Colonic mucosa (tissue), 4 donors: ENCODE measurements around the gene ALB. TPM values are rescaled to one million over a fixed set of nuclear protein-coding genes. Genes with fewer than 3 reads are reported as not detected.

ENCODE experiments used
- DNase-seq: peaks from one replicate; pipeline ENCODE4 v3.0.0-alpha.2; 2020
- H3K27ac ChIP-seq: fragments of 200-600 bp; one replicate; pipeline ENCODE4 v1.8.0; 2021
- H3K27me3 ChIP-seq: fragments of 200-600 bp; one replicate; pipeline ENCODE4 v1.8.0; 2021
- H3K36me3 ChIP-seq: fragments of 200-600 bp; one replicate; pipeline ENCODE4 v1.8.0; 2021
- H3K4me1 ChIP-seq: fragments of 200-600 bp; one replicate; pipeline ENCODE4 v1.8.0; 2021; ENCODE audit warnings: mild to moderate bottlenecking
- H3K4me3 ChIP-seq: fragments of 200-600 bp; one replicate; pipeline ENCODE4 v1.8.0; 2021
- H3K9ac ChIP-seq, 2 donors: one replicate each; pipeline ENCODE4 v1.7.0; 2013; ENCODE audit warnings: control low read depth in 2 of 2, low read depth in 2 of 2, low read length in 2 of 2
- H3K9me3 ChIP-seq: fragments of 200-600 bp; one replicate; pipeline ENCODE4 v1.8.0; 2021
- intact Hi-C: fragments of 100-400 bp; cut with DNase I; formaldehyde crosslinking; loops from one replicate; pipeline ENCODE4 v1.14.1; 2022
- total RNA-seq, 2 donors: library from RNA; stranded (reverse); fragmentation: NEBNext Ultra II Directional in 1 of 2; extraction: Animal tissue kit (Norgen Biotek cat#: 25700) in 1 of 2; gene quantifications; one replicate each; pipeline ENCODE4 v1.2.1, GENCODE V29; 2021
- TF ChIP-seq, protein P1 (sequence below): fragments of 200-600 bp; IDR thresholded peaks from one replicate; pipeline ENCODE4 v1.8.0; 2022; ENCODE audit warnings: antibody characterized with exemption, mild to moderate bottlenecking
- donor health status: healthy.
- donor health status: DM: no; HTN: no; CAD: no.
- donor health status: DM: no; HTN: no; CAD: no.

Gene ALB
- total RNA-seq, 2 donors from 2014 or later: 3.2 to 65.4 TPM

- DNase-seq: no peak
- no peak overlapping the region for H3K4me3 ChIP-seq
- H3K9ac ChIP-seq: no peak overlapping the region
- intact Hi-C loops: no loop called here
- H3K27me3 ChIP-seq: no peaks in the 10 kb centered on the region
- H3K27ac ChIP-seq: no peak overlapping the region
- H3K36me3 ChIP-seq: no peaks in the 10 kb centered on the region
- H3K9me3 ChIP-seq: no peaks in the 10 kb centered on the region
- TF ChIP-seq, protein P1, sequence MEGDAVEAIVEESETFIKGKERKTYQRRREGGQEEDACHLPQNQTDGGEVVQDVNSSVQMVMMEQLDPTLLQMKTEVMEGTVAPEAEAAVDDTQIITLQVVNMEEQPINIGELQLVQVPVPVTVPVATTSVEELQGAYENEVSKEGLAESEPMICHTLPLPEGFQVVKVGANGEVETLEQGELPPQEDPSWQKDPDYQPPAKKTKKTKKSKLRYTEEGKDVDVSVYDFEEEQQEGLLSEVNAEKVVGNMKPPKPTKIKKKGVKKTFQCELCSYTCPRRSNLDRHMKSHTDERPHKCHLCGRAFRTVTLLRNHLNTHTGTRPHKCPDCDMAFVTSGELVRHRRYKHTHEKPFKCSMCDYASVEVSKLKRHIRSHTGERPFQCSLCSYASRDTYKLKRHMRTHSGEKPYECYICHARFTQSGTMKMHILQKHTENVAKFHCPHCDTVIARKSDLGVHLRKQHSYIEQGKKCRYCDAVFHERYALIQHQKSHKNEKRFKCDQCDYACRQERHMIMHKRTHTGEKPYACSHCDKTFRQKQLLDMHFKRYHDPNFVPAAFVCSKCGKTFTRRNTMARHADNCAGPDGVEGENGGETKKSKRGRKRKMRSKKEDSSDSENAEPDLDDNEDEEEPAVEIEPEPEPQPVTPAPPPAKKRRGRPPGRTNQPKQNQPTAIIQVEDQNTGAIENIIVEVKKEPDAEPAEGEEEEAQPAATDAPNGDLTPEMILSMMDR: no peak
- H3K4me1 ChIP-seq: no peaks in the 10 kb centered on the region
Measured at GRCh38 chr4:73409012-73409862, 5.2 kb downstream of the ALB start.

DNA sequence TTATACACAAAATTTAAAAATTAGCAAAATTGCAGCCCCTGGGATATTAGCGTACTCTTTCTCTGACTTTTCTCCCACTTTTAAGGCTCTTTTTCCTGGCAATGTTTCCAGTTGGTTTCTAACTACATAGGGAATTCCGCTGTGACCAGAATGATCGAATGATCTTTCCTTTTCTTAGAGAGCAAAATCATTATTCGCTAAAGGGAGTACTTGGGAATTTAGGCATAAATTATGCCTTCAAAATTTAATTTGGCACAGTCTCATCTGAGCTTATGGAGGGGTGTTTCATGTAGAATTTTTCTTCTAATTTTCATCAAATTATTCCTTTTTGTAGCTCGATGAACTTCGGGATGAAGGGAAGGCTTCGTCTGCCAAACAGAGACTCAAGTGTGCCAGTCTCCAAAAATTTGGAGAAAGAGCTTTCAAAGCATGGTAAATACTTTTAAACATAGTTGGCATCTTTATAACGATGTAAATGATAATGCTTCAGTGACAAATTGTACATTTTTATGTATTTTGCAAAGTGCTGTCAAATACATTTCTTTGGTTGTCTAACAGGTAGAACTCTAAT is 6.0 kb downstream of the ALB start:
- Histone ChIP-seq H3K36me3 (no peaks in the 10 kb centered on the region), H3K4me1 (no peaks in the 10 kb centered on the region), H3K27ac (no peak overlapping the region), H3K27me3 (no peaks in the 10 kb centered on the region), H3K4me3 (no peak overlapping the region), H3K9ac (no peak overlapping the region), H3K9me3 (no peaks in the 10 kb centered on the region)
- intact Hi-C loops: no loop called here
- no peak for DNase-seq
- TF ChIP-seq, protein P1: no peak

- Histone ChIP-seq H3K4me1 (no peaks in the 10 kb centered on the region), H3K4me3 (no peak overlapping the region), H3K27me3 (no peaks in the 10 kb centered on the region), H3K9me3 (no peaks in the 10 kb centered on the region), H3K9ac (no peak overlapping the region), H3K36me3 (no peaks in the 10 kb centered on the region), H3K27ac (no peak overlapping the region)
- DNase-seq: no peak
- intact Hi-C loops: no loop called here
- TF ChIP-seq, protein P1: no peak
Measured at GRCh38 chr4:73410916-73411730, 7.0 kb downstream of the ALB start.

DNA sequence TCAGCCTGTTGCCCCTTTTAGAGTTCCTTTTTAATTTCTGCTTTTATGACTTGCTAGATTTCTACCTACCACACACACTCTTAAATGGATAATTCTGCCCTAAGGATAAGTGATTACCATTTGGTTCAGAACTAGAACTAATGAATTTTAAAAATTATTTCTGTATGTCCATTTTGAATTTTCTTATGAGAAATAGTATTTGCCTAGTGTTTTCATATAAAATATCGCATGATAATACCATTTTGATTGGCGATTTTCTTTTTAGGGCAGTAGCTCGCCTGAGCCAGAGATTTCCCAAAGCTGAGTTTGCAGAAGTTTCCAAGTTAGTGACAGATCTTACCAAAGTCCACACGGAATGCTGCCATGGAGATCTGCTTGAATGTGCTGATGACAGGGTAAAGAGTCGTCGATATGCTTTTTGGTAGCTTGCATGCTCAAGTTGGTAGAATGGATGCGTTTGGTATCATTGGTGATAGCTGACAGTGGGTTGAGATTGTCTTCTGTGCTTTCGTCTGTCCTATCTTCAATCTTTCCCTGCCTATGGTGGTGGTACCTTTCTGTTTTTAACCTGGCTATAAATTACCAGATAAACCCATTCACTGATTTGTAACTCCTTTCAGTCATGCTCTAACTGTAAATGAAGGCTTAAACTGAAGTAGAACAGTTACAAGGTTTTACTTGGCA is 7.8 kb downstream of the ALB start:
- intact Hi-C loops: no loop called here
- H3K4me1 ChIP-seq: no peaks in the 10 kb centered on the region
- no peak overlapping the region for H3K4me3 ChIP-seq
- TF ChIP-seq, protein P1: no peak
- H3K9ac ChIP-seq: no peak overlapping the region
- no peak overlapping the region for H3K27ac ChIP-seq
- H3K36me3 ChIP-seq: no peaks in the 10 kb centered on the region
- no peaks in the 10 kb centered on the region for H3K9me3 ChIP-seq
- no peak for DNase-seq
- no peaks in the 10 kb centered on the region for H3K27me3 ChIP-seq

DNA sequence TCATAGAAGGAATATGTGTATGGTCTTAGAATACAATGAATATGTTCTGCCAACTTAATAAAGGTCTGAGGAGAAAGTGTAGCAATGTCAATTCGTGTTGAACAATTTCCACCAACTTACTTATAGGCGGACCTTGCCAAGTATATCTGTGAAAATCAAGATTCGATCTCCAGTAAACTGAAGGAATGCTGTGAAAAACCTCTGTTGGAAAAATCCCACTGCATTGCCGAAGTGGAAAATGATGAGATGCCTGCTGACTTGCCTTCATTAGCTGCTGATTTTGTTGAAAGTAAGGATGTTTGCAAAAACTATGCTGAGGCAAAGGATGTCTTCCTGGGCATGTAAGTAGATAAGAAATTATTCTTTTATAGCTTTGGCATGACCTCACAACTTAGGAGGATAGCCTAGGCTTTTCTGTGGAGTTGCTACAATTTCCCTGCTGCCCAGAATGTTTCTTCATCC is 9.2 kb downstream of the ALB start:
- no peak for DNase-seq
- H3K4me3 ChIP-seq: no peak overlapping the region
- no peak overlapping the region for H3K27ac ChIP-seq
- H3K27me3 ChIP-seq: no peaks in the 10 kb centered on the region
- no peaks in the 10 kb centered on the region for H3K9me3 ChIP-seq
- intact Hi-C loops: no loop called here
- TF ChIP-seq, protein P1: no peak
- H3K9ac ChIP-seq: no peak overlapping the region
- H3K4me1 ChIP-seq: no peaks in the 10 kb centered on the region
- no peaks in the 10 kb centered on the region for H3K36me3 ChIP-seq
